ENCODE measurements around the gene COL18A1.

The COL18A1 gene

GRCh38 chr21:45397381-45397780 lies 7.6 kb upstream of the COL18A1 start:
- DNase-seq (ENCODE audit: low spot score), result no peak
- no peak overlapping the region for H3K4me3 ChIP-seq (ENCODE audit: low read length in 2 of 2)
- H3K4ac ChIP-seq (ENCODE audit: low read length), result no peak overlapping the region
- no peak overlapping the region for H2BK120ac ChIP-seq (ENCODE audit: low read depth, low read length)
- no peak overlapping the region for H2AFZ ChIP-seq (ENCODE audit: low read length)
- H2BK15ac ChIP-seq (ENCODE audit: low read length), result no peak overlapping the region
- no peak overlapping the region for H2AK5ac ChIP-seq (ENCODE audit: low read depth, low read length)
- no peak overlapping the region for H3K23ac ChIP-seq (ENCODE audit: low read depth, low read length, poor library complexity)
- H3K9me3 ChIP-seq (replicated peaks in 1 of 2; ENCODE audit: control insufficient read depth in 2 of 2, insufficient read depth in 1 of 2, low read depth in 1 of 2, low read length in 2 of 2), result peaks cover 4 to 10% of the 10 kb centered on the region in 2 donors
- no CpG with 5 or more reads among the region's 2 CpGs for WGBS, 2 donors (ENCODE audit: extremely low coverage in 2 of 2, insufficient read length in 2 of 2, insufficient replicate concordance in 1 of 2)
- no peak overlapping the region for H3K4me2 ChIP-seq (ENCODE audit: insufficient read depth, low read length, poor library complexity, severe bottlenecking)
- H4K8ac ChIP-seq (ENCODE audit: low read depth, low read length), result no peak overlapping the region
- no peak overlapping the region for H3K14ac ChIP-seq (ENCODE audit: low read length)
- no peak overlapping the region for H3K9ac ChIP-seq (ENCODE audit: low read depth, low read length, poor library complexity)
- no peak overlapping the region for H3K18ac ChIP-seq (ENCODE audit: low read length)
- no peak overlapping the region for H4K91ac ChIP-seq (ENCODE audit: low read depth, low read length, poor library complexity)
- no peak overlapping the region for H2BK12ac ChIP-seq (ENCODE audit: low read length)
- H3K79me1 ChIP-seq (ENCODE audit: low read depth, low read length), result no peaks in the 10 kb centered on the region
- H3K27ac ChIP-seq (replicated peaks; ENCODE audit: low read length), result no peak overlapping the region
- H3K36me3 ChIP-seq (replicated peaks in 1 of 2; ENCODE audit: control insufficient read depth in 2 of 2, insufficient read depth in 2 of 2, low read length in 2 of 2), result no peaks in the 10 kb centered on the region
- H3K4me1 ChIP-seq (ENCODE audit: control insufficient read depth in 2 of 2, insufficient read depth in 1 of 2, low read depth in 1 of 2, low read length in 2 of 2), result no peaks in the 10 kb centered on the region
- peaks cover 0 to 62% (median 0%) of the 10 kb centered on the region in 3 experiments for H3K27me3 ChIP-seq (ENCODE audit: control insufficient read depth in 3 of 3, insufficient read depth in 3 of 3, low read depth in 1 of 3, low read length in 3 of 3)
- H2BK5ac ChIP-seq (ENCODE audit: low read length), result no peak overlapping the region

DNA sequence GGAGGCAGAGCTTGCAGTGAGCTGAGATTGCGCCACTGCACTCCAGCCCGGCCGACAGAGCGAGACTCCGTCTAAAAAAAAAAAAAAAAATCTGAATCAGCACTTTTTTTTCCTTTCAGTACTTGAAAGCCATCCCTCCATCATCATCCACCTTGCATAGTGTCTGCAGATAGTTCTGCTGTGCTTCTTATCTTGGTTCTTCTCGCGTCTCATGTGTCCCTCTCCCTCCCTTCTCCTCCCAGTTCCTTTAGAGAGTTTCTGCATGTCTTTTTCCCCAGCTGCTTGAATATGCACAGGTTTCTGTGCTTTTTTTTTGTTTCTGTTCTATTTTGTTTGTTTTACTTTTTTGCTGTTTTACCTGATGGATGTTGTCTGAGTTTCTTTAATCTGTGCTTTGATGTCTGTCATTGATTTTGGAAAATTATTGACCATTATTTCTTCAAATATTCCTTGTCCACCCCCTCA lies 3.9 kb upstream of the COL18A1 start:
- Histone ChIP-seq H3K27me3 (ENCODE audit: control insufficient read depth in 3 of 3, insufficient read depth in 3 of 3, low read depth in 1 of 3, low read length in 3 of 3) (peaks cover 0 to 62% (median 15%) of the 10 kb centered on the region in 3 experiments), H3K23ac (ENCODE audit: low read depth, low read length, poor library complexity) (no peak overlapping the region), H2BK120ac (ENCODE audit: low read depth, low read length) (no peak overlapping the region), H2AFZ (ENCODE audit: low read length) (no peak overlapping the region), H3K4me2 (ENCODE audit: insufficient read depth, low read length, poor library complexity, severe bottlenecking) (no peak overlapping the region), H4K91ac (ENCODE audit: low read depth, low read length, poor library complexity) (no peak overlapping the region), H3K36me3 (replicated peaks in 1 of 2; ENCODE audit: control insufficient read depth in 2 of 2, insufficient read depth in 2 of 2, low read length in 2 of 2) (no peaks in the 10 kb centered on the region), H2BK12ac (ENCODE audit: low read length) (no peak overlapping the region), H3K18ac (ENCODE audit: low read length) (no peak overlapping the region), H4K8ac (ENCODE audit: low read depth, low read length) (no peak overlapping the region), H3K4ac (ENCODE audit: low read length) (no peak overlapping the region), H2BK5ac (ENCODE audit: low read length) (no peak overlapping the region), H3K4me3 (ENCODE audit: low read length in 2 of 2) (no peak overlapping the region), H3K27ac (replicated peaks; ENCODE audit: low read length) (no peak overlapping the region), H3K14ac (ENCODE audit: low read length) (no peak overlapping the region), H3K9ac (ENCODE audit: low read depth, low read length, poor library complexity) (no peak overlapping the region), H3K4me1 (ENCODE audit: control insufficient read depth in 2 of 2, insufficient read depth in 1 of 2, low read depth in 1 of 2, low read length in 2 of 2) (peaks cover 6 to 7% of the 10 kb centered on the region in 2 donors), H2AK5ac (ENCODE audit: low read depth, low read length) (no peak overlapping the region), H3K79me1 (ENCODE audit: low read depth, low read length) (no peaks in the 10 kb centered on the region), H2BK15ac (ENCODE audit: low read length) (no peak overlapping the region), H3K9me3 (replicated peaks in 1 of 2; ENCODE audit: control insufficient read depth in 2 of 2, insufficient read depth in 1 of 2, low read depth in 1 of 2, low read length in 2 of 2) (peaks cover 4 to 10% of the 10 kb centered on the region in 2 donors)
- DNase-seq (ENCODE audit: low spot score), result no peak
- WGBS, 2 donors (ENCODE audit: extremely low coverage in 2 of 2, insufficient read length in 2 of 2, insufficient replicate concordance in 1 of 2), result no CpG with 5 or more reads among the region's 7 CpGs

GRCh38 chr21:45401916-45402900 lies 2.8 kb upstream of the COL18A1 start:
- no peaks in the 10 kb centered on the region for H3K79me1 ChIP-seq (ENCODE audit: low read depth, low read length)
- H3K27me3 ChIP-seq (ENCODE audit: control insufficient read depth in 3 of 3, insufficient read depth in 3 of 3, low read depth in 1 of 3, low read length in 3 of 3), result peaks cover 0 to 62% (median 15%) of the 10 kb centered on the region in 3 experiments
- no CpG with 5 or more reads among the region's 17 CpGs for WGBS, 2 donors (ENCODE audit: extremely low coverage in 2 of 2, insufficient read length in 2 of 2, insufficient replicate concordance in 1 of 2)
- no peak overlapping the region for H2BK15ac ChIP-seq (ENCODE audit: low read length)
- peaks cover 8 to 12% of the 10 kb centered on the region in 2 donors for H3K4me1 ChIP-seq (ENCODE audit: control insufficient read depth in 2 of 2, insufficient read depth in 1 of 2, low read depth in 1 of 2, low read length in 2 of 2)
- no peak overlapping the region for H4K8ac ChIP-seq (ENCODE audit: low read depth, low read length)
- no peak overlapping the region for H3K27ac ChIP-seq (replicated peaks; ENCODE audit: low read length)
- H2AFZ ChIP-seq (ENCODE audit: low read length), result no peak overlapping the region
- no peak overlapping the region for H4K91ac ChIP-seq (ENCODE audit: low read depth, low read length, poor library complexity)
- no peak overlapping the region for H3K4me3 ChIP-seq (ENCODE audit: low read length in 2 of 2)
- H3K23ac ChIP-seq (ENCODE audit: low read depth, low read length, poor library complexity), result peak overlapping the region; percentile 11
- no peak overlapping the region for H2BK12ac ChIP-seq (ENCODE audit: low read length)
- H2BK120ac ChIP-seq (ENCODE audit: low read depth, low read length), result no peak overlapping the region
- no peak overlapping the region for H3K4ac ChIP-seq (ENCODE audit: low read length)
- no peak for DNase-seq (ENCODE audit: low spot score)
- H2BK5ac ChIP-seq (ENCODE audit: low read length), result peak overlapping the region; percentile 66
- H3K36me3 ChIP-seq (replicated peaks in 1 of 2; ENCODE audit: control insufficient read depth in 2 of 2, insufficient read depth in 2 of 2, low read length in 2 of 2), result no peaks in the 10 kb centered on the region
- H3K4me2 ChIP-seq (ENCODE audit: insufficient read depth, low read length, poor library complexity, severe bottlenecking), result no peak overlapping the region
- H3K14ac ChIP-seq (ENCODE audit: low read length), result peak overlapping the region; percentile 9
- H3K9me3 ChIP-seq (replicated peaks in 1 of 2; ENCODE audit: control insufficient read depth in 2 of 2, insufficient read depth in 1 of 2, low read depth in 1 of 2, low read length in 2 of 2), result peaks cover 4 to 10% of the 10 kb centered on the region in 2 donors
- H3K9ac ChIP-seq (ENCODE audit: low read depth, low read length, poor library complexity), result no peak overlapping the region
- peak overlapping the region; percentile 51 for H2AK5ac ChIP-seq (ENCODE audit: low read depth, low read length)
- H3K18ac ChIP-seq (ENCODE audit: low read length), result no peak overlapping the region

GRCh38 chr21:45403133-45403824 lies 1.7 kb upstream of the COL18A1 start:
- Histone ChIP-seq H2AFZ (ENCODE audit: low read length) (no peak overlapping the region), H3K14ac (ENCODE audit: low read length) (no peak overlapping the region), H3K4me2 (ENCODE audit: insufficient read depth, low read length, poor library complexity, severe bottlenecking) (no peak overlapping the region), H4K91ac (ENCODE audit: low read depth, low read length, poor library complexity) (no peak overlapping the region), H3K79me1 (ENCODE audit: low read depth, low read length) (peaks cover 8% of the 10 kb centered on the region), H3K23ac (ENCODE audit: low read depth, low read length, poor library complexity) (peak overlapping the region; percentile 37), H2BK15ac (ENCODE audit: low read length) (no peak overlapping the region), H3K4me3 (ENCODE audit: low read length in 2 of 2) (no peak overlapping the region), H2BK5ac (ENCODE audit: low read length) (no peak overlapping the region), H3K4me1 (ENCODE audit: control insufficient read depth in 2 of 2, insufficient read depth in 1 of 2, low read depth in 1 of 2, low read length in 2 of 2) (peaks cover 10 to 22% of the 10 kb centered on the region in 2 donors), H3K36me3 (replicated peaks in 1 of 2; ENCODE audit: control insufficient read depth in 2 of 2, insufficient read depth in 2 of 2, low read length in 2 of 2) (peaks cover 0 to 1% of the 10 kb centered on the region in 2 donors), H3K9ac (ENCODE audit: low read depth, low read length, poor library complexity) (no peak overlapping the region), H4K8ac (ENCODE audit: low read depth, low read length) (no peak overlapping the region), H3K18ac (ENCODE audit: low read length) (peak overlapping the region; percentile 62), H3K9me3 (replicated peaks in 1 of 2; ENCODE audit: control insufficient read depth in 2 of 2, insufficient read depth in 1 of 2, low read depth in 1 of 2, low read length in 2 of 2) (peaks cover 4 to 10% of the 10 kb centered on the region in 2 donors), H2AK5ac (ENCODE audit: low read depth, low read length) (peak overlapping the region; percentile 16), H3K27me3 (ENCODE audit: control insufficient read depth in 3 of 3, insufficient read depth in 3 of 3, low read depth in 1 of 3, low read length in 3 of 3) (peaks cover 0 to 66% (median 15%) of the 10 kb centered on the region in 3 experiments), H2BK12ac (ENCODE audit: low read length) (no peak overlapping the region), H3K4ac (ENCODE audit: low read length) (no peak overlapping the region), H2BK120ac (ENCODE audit: low read depth, low read length) (no peak overlapping the region), H3K27ac (replicated peaks; ENCODE audit: low read length) (no peak overlapping the region)
- no peak for DNase-seq (ENCODE audit: low spot score)
- no CpG with 5 or more reads among the region's 7 CpGs for WGBS, 2 donors (ENCODE audit: extremely low coverage in 2 of 2, insufficient read length in 2 of 2, insufficient replicate concordance in 1 of 2)
